Activated naive CD4-positive, alpha-beta T cell treated with anti-CD3 and anti-CD28 coated beads, Interleukin-2, amount 10 ng/mL, durations not matched to agents 7 days and 5 days (primary cell): ENCODE results near the gene CCDC122.
"Not testable (repeated sequence)": the region's sequence is repeated elsewhere in the genome, so short reads cannot be mapped to it uniquely, and the experiment has no call there.

ENCODE experiments used
- CTCF ChIA-PET: fragments of 350-600 bp; sonication (Branson Sonifier 250); formaldehyde crosslinking; loops from one replicate; lab custom pipeline; 2021; ENCODE audit warnings: antibody characterized with exemption; lab: Charles Lee
- DNase-seq: peaks from one replicate; pipeline ENCODE4 v3.0.0-alpha.2; 2020
- H3K27ac Mint-ChIP-seq: one replicate; pipeline ENCODE4 v1.8.0; 2021; ENCODE audit warnings: mild to moderate bottlenecking, moderate library complexity, mixed read lengths
- H3K27me3 Mint-ChIP-seq: one replicate; pipeline ENCODE4 v1.8.0; 2021; ENCODE audit warnings: mild to moderate bottlenecking, mixed read lengths
- H3K36me3 Mint-ChIP-seq: one replicate; pipeline ENCODE4 v1.8.0; 2021; ENCODE audit warnings: mixed read lengths
- H3K4me1 Mint-ChIP-seq: one replicate; pipeline ENCODE4 v1.8.0; 2021; ENCODE audit warnings: mixed read lengths
- H3K4me3 Mint-ChIP-seq: one replicate; pipeline ENCODE4 v1.8.0; 2021; ENCODE audit warnings: mild to moderate bottlenecking, moderate library complexity, mixed read lengths
- H3K9me3 Mint-ChIP-seq: one replicate; pipeline ENCODE4 v1.8.0; 2021; ENCODE audit warnings: mixed read lengths

Gene CCDC122

DNA sequence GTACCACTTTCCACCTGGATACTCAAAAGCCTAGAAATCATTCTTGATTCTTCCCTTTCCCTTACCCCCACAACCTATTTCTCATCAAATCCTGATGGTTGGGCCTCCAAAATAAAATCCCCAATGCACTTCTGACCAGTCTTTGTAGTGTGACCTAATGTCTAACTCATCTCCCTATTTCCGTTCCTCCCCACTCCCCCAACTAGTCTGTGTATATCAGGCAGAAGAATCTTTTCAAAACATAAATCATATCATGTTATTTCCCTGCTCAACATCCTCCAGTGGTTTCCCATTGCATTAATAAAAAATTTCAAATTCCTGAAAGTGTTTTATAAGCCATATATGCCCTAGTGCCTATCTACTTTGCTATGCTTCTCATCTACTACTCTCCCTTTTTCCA, 17.7 kb downstream of the CCDC122 start:
- Mint-ChIP-seq H3K36me3 (no peaks in the 10 kb centered on the region), H3K4me1 (no peaks in the 10 kb centered on the region), H3K4me3 (no peak overlapping the region), H3K27me3 (no peaks in the 10 kb centered on the region), H3K27ac (no peak overlapping the region), H3K9me3 (no peaks in the 10 kb centered on the region)
- no peak for DNase-seq
- CTCF ChIA-PET = no interaction called here

DNA sequence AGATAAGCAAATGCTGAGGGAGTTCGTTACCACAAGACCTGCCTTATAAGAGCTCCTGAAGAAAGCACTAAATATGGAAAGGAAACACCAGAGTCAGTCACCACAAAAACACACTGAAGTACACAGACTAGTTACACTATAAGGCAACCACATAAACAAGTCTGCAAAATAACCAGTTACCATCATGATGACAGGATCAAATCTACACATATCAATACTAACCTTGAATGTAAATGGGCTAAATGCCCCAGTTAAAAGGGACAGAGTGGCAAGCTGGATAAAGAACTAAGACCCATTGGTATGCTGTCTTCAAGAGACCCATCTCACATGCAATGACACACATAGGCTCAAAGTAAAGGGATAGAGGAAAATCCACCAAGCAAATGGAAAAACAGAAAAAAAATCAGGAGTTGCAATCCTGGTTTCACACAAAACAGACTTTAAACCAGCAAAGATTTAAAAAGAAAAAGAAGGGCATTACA, 26.6 kb downstream of the CCDC122 start:
- H3K4me1 Mint-ChIP-seq = no peaks in the 10 kb centered on the region
- DNase-seq = no peak
- no peak overlapping the region for H3K4me3 Mint-ChIP-seq
- H3K27ac Mint-ChIP-seq = no peak overlapping the region
- H3K27me3 Mint-ChIP-seq = no peaks in the 10 kb centered on the region
- no peaks in the 10 kb centered on the region for H3K36me3 Mint-ChIP-seq
- CTCF ChIA-PET = no interaction called here
- H3K9me3 Mint-ChIP-seq = peaks cover 38% of the 10 kb centered on the region

GRCh38 chr13:43850873-43851272, 28.7 kb downstream of the CCDC122 start:
- CTCF ChIA-PET = no interaction called here
- H3K36me3 Mint-ChIP-seq = no peaks in the 10 kb centered on the region
- H3K27me3 Mint-ChIP-seq = no peaks in the 10 kb centered on the region
- no peak overlapping the region for H3K27ac Mint-ChIP-seq
- H3K4me3 Mint-ChIP-seq = no peak overlapping the region
- H3K9me3 Mint-ChIP-seq = peaks cover 38% of the 10 kb centered on the region
- no peaks in the 10 kb centered on the region for H3K4me1 Mint-ChIP-seq
- no peak for DNase-seq

DNA sequence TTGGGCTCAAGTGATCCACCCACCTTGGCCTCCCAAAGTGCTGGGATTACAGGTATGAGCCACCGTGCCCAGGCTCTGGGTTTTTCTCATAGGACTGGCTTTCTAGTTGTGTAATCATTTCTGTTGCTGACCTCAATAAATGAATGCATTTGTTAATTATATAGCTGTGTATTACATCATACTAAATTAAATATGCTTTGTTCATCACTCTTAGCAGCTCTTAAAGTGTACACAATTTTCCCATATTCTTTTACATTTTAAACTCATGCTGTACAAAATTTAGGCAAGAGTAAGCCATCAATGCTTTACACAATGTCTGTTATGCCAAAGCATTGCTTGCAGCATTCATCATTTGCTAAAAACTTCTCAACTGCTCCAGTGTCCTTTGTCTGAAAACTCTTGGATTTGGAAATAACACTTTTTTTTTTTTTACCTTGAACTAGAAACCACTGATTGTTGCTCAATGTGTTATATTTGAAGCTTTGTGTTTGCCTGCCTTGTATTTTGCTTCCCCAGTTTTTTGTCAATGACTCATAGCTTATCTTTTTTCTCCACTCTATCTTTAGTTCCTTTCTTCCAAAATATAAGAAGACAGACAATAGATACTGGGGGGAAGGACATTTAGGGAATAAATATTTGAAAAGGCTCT, 31.4 kb downstream of the CCDC122 start:
- no peak for DNase-seq
- Mint-ChIP-seq H3K9me3 (peaks cover 30% of the 10 kb centered on the region), H3K4me1 (no peaks in the 10 kb centered on the region), H3K27me3 (peaks cover 4% of the 10 kb centered on the region), H3K27ac (no peak overlapping the region), H3K36me3 (no peaks in the 10 kb centered on the region), H3K4me3 (no peak overlapping the region)
- CTCF ChIA-PET = no interaction called here

- H3K4me1 Mint-ChIP-seq = no peaks in the 10 kb centered on the region
- H3K4me3 Mint-ChIP-seq = no peak overlapping the region
- CTCF ChIA-PET = no interaction called here
- H3K27me3 Mint-ChIP-seq = peaks cover 4% of the 10 kb centered on the region
- H3K9me3 Mint-ChIP-seq = peaks cover 17% of the 10 kb centered on the region
- no peaks in the 10 kb centered on the region for H3K36me3 Mint-ChIP-seq
- H3K27ac Mint-ChIP-seq = no peak overlapping the region
- DNase-seq = no peak
These were observed 32.9 kb downstream of the CCDC122 start for GRCh38 chr13:43846496-43847158.

DNA sequence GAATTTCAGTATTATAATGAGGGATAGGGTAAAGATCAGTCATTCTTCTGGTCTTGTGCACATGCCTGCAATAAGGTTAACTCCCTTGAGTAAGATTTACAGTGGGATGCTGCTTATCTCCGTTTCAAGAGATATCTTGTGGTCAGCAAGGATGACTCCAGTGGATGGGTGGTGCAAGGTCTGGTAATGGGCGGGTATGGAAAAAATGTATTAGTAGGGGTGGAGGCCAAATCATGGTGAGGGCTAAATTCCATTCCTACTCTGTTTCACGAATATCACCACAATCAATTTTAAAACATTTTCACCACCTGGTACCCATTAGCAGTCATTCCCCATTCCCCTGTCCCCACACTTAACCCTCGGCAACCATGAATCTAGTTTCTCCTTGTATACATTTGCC, 40.6 kb downstream of the CCDC122 start:
- Mint-ChIP-seq H3K4me1 (no peaks in the 10 kb centered on the region), H3K36me3 (no peaks in the 10 kb centered on the region), H3K4me3 (no peak overlapping the region), H3K27ac (no peak overlapping the region), H3K9me3 (no peaks in the 10 kb centered on the region), H3K27me3 (no peaks in the 10 kb centered on the region)
- CTCF ChIA-PET = no interaction called here
- no peak for DNase-seq

GRCh38 chr13:43835701-43836100, 43.8 kb downstream of the CCDC122 start:
- H3K9me3 Mint-ChIP-seq = no peaks in the 10 kb centered on the region
- DNase-seq = no peak
- no peak overlapping the region for H3K27ac Mint-ChIP-seq
- no peaks in the 10 kb centered on the region for H3K4me1 Mint-ChIP-seq
- no peak overlapping the region for H3K4me3 Mint-ChIP-seq
- CTCF ChIA-PET = no interaction called here
- no peaks in the 10 kb centered on the region for H3K27me3 Mint-ChIP-seq
- no peaks in the 10 kb centered on the region for H3K36me3 Mint-ChIP-seq

GRCh38 chr13:43831088-43831487, 48.5 kb downstream of the CCDC122 start:
- Mint-ChIP-seq H3K4me1 (no peaks in the 10 kb centered on the region), H3K27ac (no peak overlapping the region), H3K4me3 (no peak overlapping the region), H3K9me3 (no peaks in the 10 kb centered on the region), H3K36me3 (no peaks in the 10 kb centered on the region), H3K27me3 (no peaks in the 10 kb centered on the region)
- no peak for DNase-seq
- CTCF ChIA-PET = no interaction called here

DNA sequence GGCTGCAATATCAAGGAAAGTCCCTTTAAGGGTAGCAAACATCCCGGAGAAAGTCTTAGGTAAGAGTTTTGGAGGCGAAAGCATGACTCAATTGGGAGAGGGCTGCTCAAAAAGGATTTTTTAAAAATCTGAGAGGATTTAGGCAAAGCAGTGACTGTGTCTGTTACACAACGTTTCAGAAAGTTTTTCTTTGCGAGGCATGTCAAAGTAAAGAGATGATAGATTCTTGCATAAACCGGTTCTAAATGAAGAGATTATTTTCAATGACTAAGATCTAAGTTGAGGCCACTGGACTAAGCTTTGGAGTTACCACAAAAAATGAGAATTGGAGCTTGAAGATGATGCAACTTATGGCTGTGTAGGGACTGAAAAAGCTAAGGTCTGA, 49.1 kb downstream of the CCDC122 start:
- no peak for DNase-seq
- Mint-ChIP-seq H3K9me3 (no peaks in the 10 kb centered on the region), H3K36me3 (no peaks in the 10 kb centered on the region), H3K4me1 (no peaks in the 10 kb centered on the region), H3K27ac (no peak overlapping the region), H3K4me3 (no peak overlapping the region), H3K27me3 (no peaks in the 10 kb centered on the region)
- CTCF ChIA-PET = no interaction called here

DNA sequence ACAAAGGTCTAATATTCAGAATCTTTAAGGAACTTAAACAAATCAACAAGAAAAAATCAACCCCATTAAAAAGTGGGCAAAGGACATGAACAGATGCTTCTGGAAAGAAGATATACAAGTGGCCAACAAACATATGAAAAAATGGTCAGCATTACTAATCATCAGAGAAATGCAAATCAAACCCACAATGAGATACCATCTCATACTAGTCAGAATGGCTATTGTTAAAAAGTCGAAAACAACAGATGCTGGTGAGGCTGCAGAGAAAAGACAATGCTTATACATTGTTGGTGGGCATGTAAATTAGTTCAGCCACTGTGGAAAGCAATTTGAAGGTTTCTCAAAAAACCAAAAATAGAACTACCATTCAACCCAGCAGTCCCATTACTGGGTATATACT, 54.9 kb downstream of the CCDC122 start:
- H3K27ac Mint-ChIP-seq, H3K27me3 Mint-ChIP-seq, H3K36me3 Mint-ChIP-seq, DNase-seq, H3K4me1 Mint-ChIP-seq, H3K4me3 Mint-ChIP-seq, H3K9me3 Mint-ChIP-seq, CTCF ChIA-PET: not testable (repeated sequence)

GRCh38 chr13:43822969-43823368, 56.6 kb downstream of the CCDC122 start:
- Mint-ChIP-seq H3K27ac (no peak overlapping the region), H3K36me3 (no peaks in the 10 kb centered on the region), H3K4me1 (no peaks in the 10 kb centered on the region), H3K27me3 (peaks cover 7% of the 10 kb centered on the region), H3K4me3 (no peak overlapping the region), H3K9me3 (no peaks in the 10 kb centered on the region)
- CTCF ChIA-PET = no interaction called here
- no peak for DNase-seq

- CTCF ChIA-PET = no interaction called here
- no peaks in the 10 kb centered on the region for H3K9me3 Mint-ChIP-seq
- H3K27ac Mint-ChIP-seq = no peak overlapping the region
- H3K4me1 Mint-ChIP-seq = no peaks in the 10 kb centered on the region
- H3K36me3 Mint-ChIP-seq = no peaks in the 10 kb centered on the region
- DNase-seq = no peak
- peaks cover 15% of the 10 kb centered on the region for H3K27me3 Mint-ChIP-seq
- no peak overlapping the region for H3K4me3 Mint-ChIP-seq
These were observed 63.1 kb downstream of the CCDC122 start for GRCh38 chr13:43816401-43816889.

DNA sequence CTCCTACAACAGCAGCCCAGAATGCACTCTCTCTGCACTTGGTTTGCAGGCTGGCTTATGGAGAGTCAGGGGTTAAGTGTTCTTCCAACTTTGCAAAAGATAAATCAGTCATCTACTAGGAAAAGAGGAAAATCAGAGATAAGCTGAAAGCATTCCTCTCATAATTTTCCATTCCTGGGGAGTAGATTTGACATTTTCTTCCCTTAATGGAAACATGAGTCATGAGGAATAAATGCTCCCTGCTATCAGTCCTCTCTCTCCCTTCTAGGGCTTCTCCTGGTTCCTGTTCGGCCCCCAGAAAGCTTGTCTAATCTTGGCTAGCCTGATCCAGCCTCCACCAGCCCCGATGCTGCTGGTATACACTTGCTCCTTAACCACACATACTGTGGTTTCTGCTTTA, 64.3 kb downstream of the CCDC122 start:
- Mint-ChIP-seq H3K9me3 (no peaks in the 10 kb centered on the region), H3K27ac (no peak overlapping the region), H3K36me3 (no peaks in the 10 kb centered on the region), H3K4me1 (no peaks in the 10 kb centered on the region), H3K4me3 (no peak overlapping the region), H3K27me3 (peaks cover 21% of the 10 kb centered on the region)
- no peak for DNase-seq
- CTCF ChIA-PET = no interaction called here

DNA sequence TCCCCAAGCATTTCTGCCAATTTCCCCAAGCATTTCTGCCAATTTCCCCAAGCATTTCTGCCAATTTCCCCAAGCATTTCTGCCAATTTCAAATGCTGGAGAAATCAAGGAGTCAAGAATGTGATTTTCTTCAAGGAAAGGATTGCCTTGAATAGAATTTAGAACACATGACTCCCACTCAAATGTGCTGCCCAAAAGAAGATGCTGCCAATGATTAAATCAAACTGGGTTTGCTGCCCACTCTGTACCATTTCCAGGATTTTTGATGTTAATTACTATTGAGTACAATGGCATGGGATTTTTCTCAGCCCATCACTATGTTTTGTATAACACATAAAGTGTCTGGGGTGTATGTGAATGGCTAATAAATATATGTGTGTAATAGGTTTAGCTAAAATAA, 70.9 kb downstream of the CCDC122 start:
- H3K36me3 Mint-ChIP-seq = no peaks in the 10 kb centered on the region
- H3K4me1 Mint-ChIP-seq = no peaks in the 10 kb centered on the region
- H3K27me3 Mint-ChIP-seq = peaks cover 15% of the 10 kb centered on the region
- CTCF ChIA-PET = no interaction called here
- no peak for DNase-seq
- H3K9me3 Mint-ChIP-seq = no peaks in the 10 kb centered on the region
- H3K4me3 Mint-ChIP-seq = no peak overlapping the region
- no peak overlapping the region for H3K27ac Mint-ChIP-seq

- no peaks in the 10 kb centered on the region for H3K4me1 Mint-ChIP-seq
- no peak overlapping the region for H3K27ac Mint-ChIP-seq
- H3K36me3 Mint-ChIP-seq = no peaks in the 10 kb centered on the region
- H3K27me3 Mint-ChIP-seq = peaks cover 5% of the 10 kb centered on the region
- DNase-seq = no peak
- H3K9me3 Mint-ChIP-seq = no peaks in the 10 kb centered on the region
- no peak overlapping the region for H3K4me3 Mint-ChIP-seq
- CTCF ChIA-PET = interaction anchor here (1.5 kb wide), 1 partner anchor 68 kb away, joined by 3 read pairs; no protein-coding TSS in a partner anchor
These were observed 73.8 kb downstream of the CCDC122 start for GRCh38 chr13:43805681-43806128.
